ENCODE data around the gene ERICH3. TPM values are rescaled to one million over a fixed set of nuclear protein-coding genes. Genes with fewer than 3 reads are reported as not detected.

Gene ERICH3
- total and polyA plus RNA-seq, 9 of the 15 experiments (the other 6 are each of a cell fraction or from before 2014, with no cell fraction given): not detected

- no peak overlapping the region for H3K4me3 ChIP-seq
- ChIA-PET CTCF (ENCODE audit: low intra/inter-chr PET ratio) (no interaction called here), POLR2A (no interaction called here)
- H3K27me3 ChIP-seq (ENCODE audit: control insufficient read depth in 2 of 2, insufficient read depth in 2 of 2, low read length in 2 of 2): no peaks in the 10 kb centered on the region
- in situ Hi-C loops (cut with MboI): no loop called here
- H3K79me2 ChIP-seq (ENCODE audit: control insufficient read depth, insufficient read depth, low read length): no peaks in the 10 kb centered on the region
- H3K4me2 ChIP-seq (ENCODE audit: insufficient read depth, low read length): no peak overlapping the region
- no peaks in the 10 kb centered on the region for H3K9me1 ChIP-seq (ENCODE audit: control insufficient read depth, insufficient read depth, low read length)
- WGBS (ENCODE audit: insufficient coverage, low coverage, missing lambda C conversion rate): 3% methylated on average over 4 of the region's 4 CpGs
- TF ChIP-seq FOS (IDR thresholded peaks at IDR 0.05; ENCODE audit: extremely low read depth, insufficient read length) (no peak), KAT7 (CRISPR knock-in tag; IDR thresholded peaks at IDR 0.05; ENCODE audit: borderline replicate concordance) (no peak), ELF4 (CRISPR knock-in tag; IDR thresholded peaks at IDR 0.05) (no peak)
- TF ChIP-seq, protein P1, sequence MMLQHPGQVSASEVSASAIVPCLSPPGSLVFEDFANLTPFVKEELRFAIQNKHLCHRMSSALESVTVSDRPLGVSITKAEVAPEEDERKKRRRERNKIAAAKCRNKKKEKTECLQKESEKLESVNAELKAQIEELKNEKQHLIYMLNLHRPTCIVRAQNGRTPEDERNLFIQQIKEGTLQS (IDR thresholded peaks at IDR 0.05): no peak
- TF ChIP-seq, protein P1 (CRISPR knock-in tag; conservative IDR thresholded peaks at IDR 0.05): no peak
- H4K20me1 ChIP-seq (replicated peaks; ENCODE audit: control insufficient read depth, insufficient read depth, low read length): no peaks in the 10 kb centered on the region
- no peak overlapping the region for H3K27ac ChIP-seq (ENCODE audit: extremely low read depth, low read depth, low read length)
- no peak overlapping the region for H3K9ac ChIP-seq (ENCODE audit: insufficient read depth in 1 of 2, low read depth in 2 of 2, low read length in 2 of 2)
- no peaks in the 10 kb centered on the region for H3K9me3 ChIP-seq (replicated peaks; ENCODE audit: control insufficient read depth, insufficient read depth, low read depth, low read length)
- BruUV-seq (replicated peaks): no TSS peak
- no peak overlapping the region for H2AFZ ChIP-seq (ENCODE audit: low read depth, low read length)
- FAIRE-seq (no peak), DNase-seq (ENCODE audit: extremely low read depth in 1 of 4, low spot score in 3 of 4) (no peak), ATAC-seq (no peak)
- intact Hi-C loops (cut with micrococcal nuclease): no loop called here
- no peaks in the 10 kb centered on the region for H3K4me1 ChIP-seq (replicated peaks in 1 of 2; ENCODE audit: control insufficient read depth in 2 of 2, insufficient read depth in 2 of 2, low read length in 2 of 2)
- H3K36me3 ChIP-seq (ENCODE audit: control insufficient read depth, insufficient read depth, low read length): no peaks in the 10 kb centered on the region
Observed at GRCh38 chr1:74586253-74586897, 87.2 kb downstream of the ERICH3 start.

- Histone ChIP-seq H3K9ac (ENCODE audit: insufficient read depth in 1 of 2, low read depth in 2 of 2, low read length in 2 of 2) (no peak overlapping the region), H3K9me3 (replicated peaks; ENCODE audit: control insufficient read depth, insufficient read depth, low read depth, low read length) (no peaks in the 10 kb centered on the region), H2AFZ (ENCODE audit: low read depth, low read length) (no peak overlapping the region), H3K9me1 (ENCODE audit: control insufficient read depth, insufficient read depth, low read length) (no peaks in the 10 kb centered on the region), H4K20me1 (replicated peaks; ENCODE audit: control insufficient read depth, insufficient read depth, low read length) (no peaks in the 10 kb centered on the region), H3K4me3 (no peak overlapping the region), H3K4me1 (replicated peaks in 1 of 2; ENCODE audit: control insufficient read depth in 2 of 2, insufficient read depth in 2 of 2, low read length in 2 of 2) (no peaks in the 10 kb centered on the region), H3K36me3 (ENCODE audit: control insufficient read depth, insufficient read depth, low read length) (no peaks in the 10 kb centered on the region), H3K79me2 (ENCODE audit: control insufficient read depth, insufficient read depth, low read length) (no peaks in the 10 kb centered on the region), H3K4me2 (ENCODE audit: insufficient read depth, low read length) (no peak overlapping the region), H3K27ac (ENCODE audit: extremely low read depth, low read depth, low read length) (no peak overlapping the region), H3K27me3 (ENCODE audit: control insufficient read depth in 2 of 2, insufficient read depth in 2 of 2, low read length in 2 of 2) (no peaks in the 10 kb centered on the region)
- POLR2A ChIA-PET: no interaction called here
- FAIRE-seq: no peak
- no peak for DNase-seq (ENCODE audit: extremely low read depth in 1 of 4, low spot score in 3 of 4)
- in situ Hi-C loops (cut with MboI): no loop called here
- CTCF ChIA-PET (ENCODE audit: low intra/inter-chr PET ratio): no interaction called here
- ATAC-seq: no peak
- intact Hi-C loops (cut with micrococcal nuclease): no loop called here
- 5% methylated on average over 2 of the region's 2 CpGs for WGBS (ENCODE audit: insufficient coverage, low coverage, missing lambda C conversion rate)
- BruUV-seq (replicated peaks): no TSS peak
- TF ChIP-seq NR3C1 (CRISPR knock-in tag; IDR thresholded peaks at IDR 0.05) (no peak), ARID2 (IDR thresholded peaks at IDR 0.05) (no peak), ZNF644 (tag; IDR thresholded peaks at IDR 0.05; ENCODE audit: low read depth) (no peak), ETV5 (CRISPR knock-in tag; IDR thresholded peaks at IDR 0.05; ENCODE audit: low read depth) (no peak), GTF2A2 (tag; IDR thresholded peaks at IDR 0.05) (no peak), TBP (optimal IDR thresholded peaks at IDR 0.05; ENCODE audit: low read depth, low read length) (no peak), RHOXF2B (CRISPR knock-in tag; conservative IDR thresholded peaks at IDR 0.05) (no peak), GABPB2 (CRISPR knock-in tag; conservative IDR thresholded peaks at IDR 0.05) (no peak), ZNF780A (CRISPR knock-in tag; IDR thresholded peaks at IDR 0.05) (no peak)
Observed at GRCh38 chr1:74584185-74584584, 89.4 kb downstream of the ERICH3 start.
